Measurements from ENCODE around the gene CERS1. TPM values are rescaled to one million over a fixed set of nuclear protein-coding genes. Genes with fewer than 3 reads are reported as not detected.

Gene CERS1
- total RNA-seq, 1 donor, result 0.36 TPM

DNA sequence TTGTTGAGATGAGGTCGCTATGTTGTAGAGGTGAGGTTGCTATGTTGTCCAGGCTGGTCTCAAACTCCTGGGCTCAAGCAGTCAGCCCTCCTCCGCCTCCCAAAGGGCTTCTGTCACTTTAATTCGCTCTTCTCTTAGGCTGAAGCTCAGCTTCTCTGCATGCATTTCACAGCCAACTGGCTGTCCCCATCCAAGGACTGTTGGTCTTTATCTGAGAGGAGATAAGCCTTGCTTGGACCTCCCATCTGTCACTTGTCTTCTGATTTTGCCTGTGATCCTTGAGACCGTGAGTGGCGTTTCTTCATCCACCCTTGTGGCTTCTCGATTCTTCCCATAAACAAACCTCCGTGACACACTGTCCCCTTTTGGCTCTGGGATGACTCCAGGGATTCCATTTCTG is 24.4 kb downstream of the CERS1 start:
- H3K4me2 ChIP-seq (ENCODE audit: insufficient read depth, low read length), result no peak overlapping the region
- peaks cover 25% of the 10 kb centered on the region for H4K20me1 ChIP-seq (ENCODE audit: insufficient read depth, low read length)
- H3K4me3 ChIP-seq (ENCODE audit: insufficient read depth, low read length), result no peak overlapping the region
- H3K9me3 ChIP-seq (ENCODE audit: low read depth, low read length), result no peaks in the 10 kb centered on the region
- H2AFZ ChIP-seq (ENCODE audit: low read length), result no peak overlapping the region
- H3K27me3 ChIP-seq (ENCODE audit: insufficient read depth, low read length), result no peaks in the 10 kb centered on the region
- no peaks in the 10 kb centered on the region for H3K79me2 ChIP-seq (ENCODE audit: insufficient read depth, low read length)
- no peaks in the 10 kb centered on the region for H3K4me1 ChIP-seq (ENCODE audit: insufficient read depth, low read length)
- TF ChIP-seq, protein P1, sequence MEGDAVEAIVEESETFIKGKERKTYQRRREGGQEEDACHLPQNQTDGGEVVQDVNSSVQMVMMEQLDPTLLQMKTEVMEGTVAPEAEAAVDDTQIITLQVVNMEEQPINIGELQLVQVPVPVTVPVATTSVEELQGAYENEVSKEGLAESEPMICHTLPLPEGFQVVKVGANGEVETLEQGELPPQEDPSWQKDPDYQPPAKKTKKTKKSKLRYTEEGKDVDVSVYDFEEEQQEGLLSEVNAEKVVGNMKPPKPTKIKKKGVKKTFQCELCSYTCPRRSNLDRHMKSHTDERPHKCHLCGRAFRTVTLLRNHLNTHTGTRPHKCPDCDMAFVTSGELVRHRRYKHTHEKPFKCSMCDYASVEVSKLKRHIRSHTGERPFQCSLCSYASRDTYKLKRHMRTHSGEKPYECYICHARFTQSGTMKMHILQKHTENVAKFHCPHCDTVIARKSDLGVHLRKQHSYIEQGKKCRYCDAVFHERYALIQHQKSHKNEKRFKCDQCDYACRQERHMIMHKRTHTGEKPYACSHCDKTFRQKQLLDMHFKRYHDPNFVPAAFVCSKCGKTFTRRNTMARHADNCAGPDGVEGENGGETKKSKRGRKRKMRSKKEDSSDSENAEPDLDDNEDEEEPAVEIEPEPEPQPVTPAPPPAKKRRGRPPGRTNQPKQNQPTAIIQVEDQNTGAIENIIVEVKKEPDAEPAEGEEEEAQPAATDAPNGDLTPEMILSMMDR (IDR thresholded peaks at IDR 0.05; ENCODE audit: extremely low read depth, low read depth, low read length), result no peak
- DNase-seq (ENCODE audit: insufficient read length, low spot score, missing footprints), result no peak
- H3K27ac ChIP-seq (ENCODE audit: low read depth, low read length), result no peak overlapping the region
- H3K36me3 ChIP-seq (ENCODE audit: insufficient read depth, low read length), result peaks cover 18% of the 10 kb centered on the region

- Histone ChIP-seq H3K4me3 (ENCODE audit: insufficient read depth, low read length) (no peak overlapping the region), H3K27ac (ENCODE audit: low read depth, low read length) (no peak overlapping the region), H3K4me1 (ENCODE audit: insufficient read depth, low read length) (no peaks in the 10 kb centered on the region), H3K27me3 (ENCODE audit: insufficient read depth, low read length) (no peaks in the 10 kb centered on the region), H3K4me2 (ENCODE audit: insufficient read depth, low read length) (no peak overlapping the region), H4K20me1 (ENCODE audit: insufficient read depth, low read length) (peaks cover 30% of the 10 kb centered on the region), H2AFZ (ENCODE audit: low read length) (no peak overlapping the region), H3K79me2 (ENCODE audit: insufficient read depth, low read length) (no peaks in the 10 kb centered on the region), H3K9me3 (ENCODE audit: low read depth, low read length) (no peaks in the 10 kb centered on the region), H3K36me3 (ENCODE audit: insufficient read depth, low read length) (peaks cover 25% of the 10 kb centered on the region)
- DNase-seq (ENCODE audit: insufficient read length, low spot score, missing footprints), result no peak
- TF ChIP-seq, protein P1 (IDR thresholded peaks at IDR 0.05; ENCODE audit: extremely low read depth, low read depth, low read length), result no peak
These were observed 25.3 kb downstream of the CERS1 start for GRCh38 chr19:18870531-18871172.

GRCh38 chr19:18869781-18870530 is 26.0 kb downstream of the CERS1 start:
- Histone ChIP-seq H3K79me2 (ENCODE audit: insufficient read depth, low read length) (no peaks in the 10 kb centered on the region), H2AFZ (ENCODE audit: low read length) (no peak overlapping the region), H3K36me3 (ENCODE audit: insufficient read depth, low read length) (peaks cover 32% of the 10 kb centered on the region), H3K4me2 (ENCODE audit: insufficient read depth, low read length) (no peak overlapping the region), H3K27ac (ENCODE audit: low read depth, low read length) (no peak overlapping the region), H3K9me3 (ENCODE audit: low read depth, low read length) (no peaks in the 10 kb centered on the region), H3K4me1 (ENCODE audit: insufficient read depth, low read length) (no peaks in the 10 kb centered on the region), H3K27me3 (ENCODE audit: insufficient read depth, low read length) (no peaks in the 10 kb centered on the region), H3K4me3 (ENCODE audit: insufficient read depth, low read length) (no peak overlapping the region), H4K20me1 (ENCODE audit: insufficient read depth, low read length) (peaks cover 31% of the 10 kb centered on the region)
- DNase-seq (ENCODE audit: insufficient read length, low spot score, missing footprints), result no peak
- TF ChIP-seq, protein P1 (IDR thresholded peaks at IDR 0.05; ENCODE audit: extremely low read depth, low read depth, low read length), result no peak

GRCh38 chr19:18869023-18869618 is 26.8 kb downstream of the CERS1 start:
- TF ChIP-seq, protein P1 (IDR thresholded peaks at IDR 0.05; ENCODE audit: extremely low read depth, low read depth, low read length), result no peak
- Histone ChIP-seq H3K9me3 (ENCODE audit: low read depth, low read length) (no peaks in the 10 kb centered on the region), H3K27me3 (ENCODE audit: insufficient read depth, low read length) (no peaks in the 10 kb centered on the region), H3K4me2 (ENCODE audit: insufficient read depth, low read length) (no peak overlapping the region), H3K27ac (ENCODE audit: low read depth, low read length) (no peak overlapping the region), H4K20me1 (ENCODE audit: insufficient read depth, low read length) (peaks cover 34% of the 10 kb centered on the region), H3K79me2 (ENCODE audit: insufficient read depth, low read length) (no peaks in the 10 kb centered on the region), H3K4me1 (ENCODE audit: insufficient read depth, low read length) (no peaks in the 10 kb centered on the region), H3K36me3 (ENCODE audit: insufficient read depth, low read length) (peaks cover 38% of the 10 kb centered on the region), H2AFZ (ENCODE audit: low read length) (no peak overlapping the region), H3K4me3 (ENCODE audit: insufficient read depth, low read length) (no peak overlapping the region)
- no peak for DNase-seq (ENCODE audit: insufficient read length, low spot score, missing footprints)

All from osteoblast (primary cell).